K562 (cell line): ENCODE results near the gene ZSWIM3. TPM values are rescaled to one million over a fixed set of nuclear protein-coding genes. Genes with fewer than 3 reads are reported as not detected.

Experiments used
- BRD4 ChIP-seq: fragments of 200-600 bp; sonication (generic); IDR thresholded peaks from 2 replicates; pipeline ENCODE4 v1.6.1; 2017; ENCODE audit warnings: inconsistent platforms
- CBX8 ChIP-seq: fragments of 200-600 bp; sonication (generic); IDR thresholded peaks from 2 replicates; pipeline ENCODE4 v1.6.1; 2012; ENCODE audit warnings: borderline replicate concordance, mixed run types, low read depth, mild to moderate bottlenecking, moderate library complexity, mixed read lengths, low read length, control low read depth, inconsistent platforms; ENCODE audit not compliant: poor library complexity, severe bottlenecking; ENCODE audit errors: extremely low read depth
- CEBPB ChIP-seq: fragments of 450-650 bp; IDR thresholded peaks from 2 replicates; pipeline ENCODE4 v1.6.1; 2016; ENCODE audit warnings: missing genetic modification characterization, missing compliant biosample characterization
- CREM ChIP-seq: IDR thresholded peaks from 2 replicates; pipeline ENCODE4 v1.6.1; 2014; ENCODE audit warnings: antibody characterized with exemption, low read depth
- DMBX1 ChIP-seq: fragments of 250-450 bp; sonication (Bioruptor Pico); IDR thresholded peaks from 2 replicates; pipeline ENCODE4 v1.8.0; 2022; ENCODE audit warnings: inconsistent platforms, mild to moderate bottlenecking, moderate library complexity, borderline replicate concordance
- ETV5 ChIP-seq: sonication (generic); formaldehyde crosslinking; IDR thresholded peaks from 2 replicates; pipeline ENCODE4 v1.4.0; 2020; ENCODE audit warnings: low read depth, mild to moderate bottlenecking, missing genetic modification reagents
- EZH2 ChIP-seq: IDR thresholded peaks from 2 replicates; pipeline ENCODE4 v1.6.1; 2012; ENCODE audit warnings: low read depth, mild to moderate bottlenecking, inconsistent platforms, low read length, borderline replicate concordance
- FOS ChIP-seq: IDR thresholded peaks from 3 replicates; pipeline ENCODE4 v1.6.1; 2011; ENCODE audit not compliant: insufficient read length; ENCODE audit errors: extremely low read depth
- GABPB1 ChIP-seq: sonication (generic); formaldehyde crosslinking; IDR thresholded peaks from 2 replicates; pipeline ENCODE4 v1.8.0; 2022; ENCODE audit warnings: mild to moderate bottlenecking, missing genetic modification reagents
- GABPB2 ChIP-seq: fragments of 250-450 bp; sonication (Bioruptor Pico); conservative IDR thresholded peaks from 2 replicates; pipeline ENCODE4 v1.5.1; 2021; ENCODE audit warnings: mild to moderate bottlenecking
- GMEB1 ChIP-seq: fragments of 250-450 bp; sonication (Bioruptor Pico); IDR thresholded peaks from 2 replicates; pipeline ENCODE4 v1.4.0; 2020; ENCODE audit warnings: mild to moderate bottlenecking
- MYBL2 ChIP-seq, 2 experiments: fragments of 450-650 bp in 1 of 2; sonication (generic) in 1 of 2; formaldehyde crosslinking in 1 of 2; IDR thresholded peaks; 2 replicates each; pipeline versions ENCODE4 v1.6.1 to v1.8.1; 2017 to 2022; ENCODE audit warnings: borderline replicate concordance in 1 of 2, inconsistent platforms in 1 of 2, low read depth in 1 of 2, mild to moderate bottlenecking in 1 of 2, missing genetic modification reagents in 1 of 2, moderate library complexity in 1 of 2
- MYNN ChIP-seq, 2 experiments: sonication (generic); formaldehyde crosslinking in 1 of 2; IDR thresholded peaks; 2 replicates each; pipeline versions ENCODE4 v1.5.0 to v1.6.1; 2016 to 2020; ENCODE audit warnings: antibody characterized with exemption in 1 of 2, missing genetic modification reagents in 1 of 2
- NR1H2 ChIP-seq: sonication (generic); formaldehyde crosslinking; IDR thresholded peaks from 2 replicates; pipeline ENCODE4 v1.4.0; 2020; ENCODE audit warnings: mild to moderate bottlenecking, missing genetic modification reagents
- RBBP5 ChIP-seq: fragments of 200-600 bp; sonication (generic); IDR thresholded peaks from 2 replicates; pipeline ENCODE4 v1.6.1; 2012; ENCODE audit warnings: borderline replicate concordance, mild to moderate bottlenecking, low read length, control low read depth, inconsistent platforms; ENCODE audit not compliant: insufficient read depth, poor library complexity, severe bottlenecking
- SMARCA4 ChIP-seq: fragments of 450-650 bp; IDR thresholded peaks from 2 replicates; pipeline ENCODE4 v1.6.1; 2016
- SMARCC2 ChIP-seq: fragments of 450-650 bp; IDR thresholded peaks from 2 replicates; pipeline ENCODE4 v1.6.1; 2017; ENCODE audit warnings: antibody characterized with exemption, moderate library complexity, mild to moderate bottlenecking, low read depth
- SRSF1 ChIP-seq: fragments of 200-400 bp; formaldehyde crosslinking; IDR thresholded peaks from 2 replicates; pipeline ENCODE4 v1.6.1; 2017; ENCODE audit warnings: mild to moderate bottlenecking, low read depth, low read length, moderate library complexity
- TAF15 ChIP-seq: fragments of 200-400 bp; formaldehyde crosslinking; IDR thresholded peaks from 2 replicates; pipeline ENCODE4 v1.6.1; 2017; ENCODE audit warnings: mild to moderate bottlenecking, low read depth, low read length, moderate library complexity
- ZKSCAN3 ChIP-seq: fragments of 250-450 bp; sonication (Bioruptor Pico); IDR thresholded peaks from 2 replicates; pipeline ENCODE4 v1.4.0; 2020
- ZNF175 ChIP-seq: fragments of 200-800 bp; sonication (Bioruptor generic); IDR thresholded peaks from 2 replicates; pipeline ENCODE4 v1.6.1; 2016; ENCODE audit warnings: low read depth, mild to moderate bottlenecking, missing genetic modification characterization, missing compliant biosample characterization
- polyA plus RNA-seq, 8 experiments: library from polyadenylated mRNA; depleted of rRNA in 4 of 8; stranded (reverse) in 5 of 8; unstranded in 3 of 8; fragments of >200 nt; fragmentation: Nextera tagmentation in 2 of 8; fragmentation: Illumina TruSeq in 1 of 8; extraction: Ambion mirVana in 2 of 8; extraction: Trizol in 1 of 8; gene quantifications; 2 replicates each; pipeline versions ENCODE4 v1.2.1 to v1.2.3, GENCODE V29; 2011 to 2014; ENCODE audit warnings: inconsistent platforms in 1 of 8, missing spikeins in 1 of 8
- total RNA-seq, 7 experiments: library from RNA; depleted of rRNA in 6 of 7; stranded (reverse); fragments of >200 nt in 6 of 7; fragmentation: Illumina TruSeq in 2 of 7; extraction: Trizol in 2 of 7; gene quantifications; 2 replicates each; pipeline versions ENCODE4 v1.2.1 to v1.2.3, GENCODE V29; 2011 to 2021; ENCODE audit warnings: low replicate concordance in 1 of 7
- TF ChIP-seq, protein P1 (sequence below), 2 experiments: fragments of 450-650 bp in 1 of 2; sonication (generic) in 1 of 2; formaldehyde crosslinking in 1 of 2; IDR thresholded peaks in 1 of 2; conservative IDR thresholded peaks in 1 of 2; 2 replicates each; pipeline versions ENCODE4 v1.6.1 to v1.8.1; 2016 to 2023; ENCODE audit warnings: mild to moderate bottlenecking in 2 of 2, moderate library complexity in 2 of 2, inconsistent platforms in 1 of 2, missing genetic modification reagents in 1 of 2
- TF ChIP-seq, protein P2 (sequence below): fragments of 450-650 bp; formaldehyde crosslinking; IDR thresholded peaks from 2 replicates; pipeline ENCODE4 v1.4.0; 2020; ENCODE audit warnings: mild to moderate bottlenecking, moderate library complexity

The ZSWIM3 gene
- total and polyA plus RNA-seq, 9 of the 15 experiments (the other 6 are each of a cell fraction or from before 2014, with no cell fraction given) = 1.7 to 4.3 (median 2.9) TPM

- no peak for TF ChIP-seq CBX8
- no peak for TF ChIP-seq EZH2
- no peak for TF ChIP-seq ZNF175 (CRISPR knock-in tag)
- peak; percentile 75; the same call in 1 of the 2 replicates for TF ChIP-seq GABPB1 (CRISPR knock-in tag)
- TF ChIP-seq DMBX1 (CRISPR knock-in tag) = no peak; the same call in 1 of the 2 replicates
- no peak for TF ChIP-seq GMEB1
- TF ChIP-seq SMARCA4 = no peak
- TF ChIP-seq CEBPB (tag) = peak; percentile 99
- peak; percentile 33; the same call in 1 of the 2 replicates for TF ChIP-seq CREM
- TF ChIP-seq, protein P1, sequence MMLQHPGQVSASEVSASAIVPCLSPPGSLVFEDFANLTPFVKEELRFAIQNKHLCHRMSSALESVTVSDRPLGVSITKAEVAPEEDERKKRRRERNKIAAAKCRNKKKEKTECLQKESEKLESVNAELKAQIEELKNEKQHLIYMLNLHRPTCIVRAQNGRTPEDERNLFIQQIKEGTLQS (IDR thresholded peaks at IDR 0.05) = peak; percentile 99
- TF ChIP-seq, protein P1 (CRISPR knock-in tag; conservative IDR thresholded peaks at IDR 0.05) = peak; percentile 97
- no peak for TF ChIP-seq MYNN (IDR thresholded peaks at IDR 0.05)
- no peak for TF ChIP-seq MYNN (CRISPR knock-in tag; IDR thresholded peaks at IDR 0.05)
- TF ChIP-seq MYBL2 (IDR thresholded peaks at IDR 0.05; ENCODE audit: low read depth) = no peak
- no peak for TF ChIP-seq MYBL2 (CRISPR knock-in tag; IDR thresholded peaks at IDR 0.05; ENCODE audit: borderline replicate concordance)
- TF ChIP-seq TAF15 = no peak
- TF ChIP-seq SMARCC2 = no peak
- TF ChIP-seq NR1H2 (CRISPR knock-in tag) = no peak
- no peak for TF ChIP-seq SRSF1
- no peak for TF ChIP-seq BRD4
- no peak for TF ChIP-seq GABPB2
- TF ChIP-seq ZKSCAN3 = no peak
- TF ChIP-seq, protein P2, sequence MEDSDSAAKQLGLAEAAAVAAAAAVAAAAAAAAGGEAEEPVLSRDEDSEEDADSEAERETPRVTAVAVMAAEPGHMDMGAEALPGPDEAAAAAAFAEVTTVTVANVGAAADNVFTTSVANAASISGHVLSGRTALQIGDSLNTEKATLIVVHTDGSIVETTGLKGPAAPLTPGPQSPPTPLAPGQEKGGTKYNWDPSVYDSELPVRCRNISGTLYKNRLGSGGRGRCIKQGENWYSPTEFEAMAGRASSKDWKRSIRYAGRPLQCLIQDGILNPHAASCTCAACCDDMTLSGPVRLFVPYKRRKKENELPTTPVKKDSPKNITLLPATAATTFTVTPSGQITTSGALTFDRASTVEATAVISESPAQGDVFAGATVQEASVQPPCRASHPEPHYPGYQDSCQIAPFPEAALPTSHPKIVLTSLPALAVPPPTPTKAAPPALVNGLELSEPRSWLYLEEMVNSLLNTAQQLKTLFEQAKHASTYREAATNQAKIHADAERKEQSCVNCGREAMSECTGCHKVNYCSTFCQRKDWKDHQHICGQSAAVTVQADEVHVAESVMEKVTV (CRISPR knock-in tag) = no peak
- TF ChIP-seq FOS = no peak
- TF ChIP-seq RBBP5 = no peak
- peak; percentile 96 for TF ChIP-seq ETV5 (CRISPR knock-in tag)
Observed at GRCh38 chr20:45910670-45911485, 53.5 kb downstream of the ZSWIM3 start (continued).
